Measurements from ENCODE around the gene STOX1.

GRCh38 chr10:68870545-68871104 is 43.3 kb downstream of the STOX1 start:
- no peak for TF ChIP-seq CTCF (IDR thresholded peaks at IDR 0.05; ENCODE audit: low read length)
- TF ChIP-seq EZH2 (IDR thresholded peaks at IDR 0.05; ENCODE audit: borderline replicate concordance, low read length) = no peak
